Measurements from ENCODE around the gene ACTR3. TPM values are rescaled to one million over a fixed set of nuclear protein-coding genes. Genes with fewer than 3 reads are reported as not detected.

ACTR3 gene
- total and polyA plus RNA-seq, 4 donors: 35.5 to 260 (median 184) TPM

GRCh38 chr2:113996671-113997594 lies 107.0 kb downstream of the ACTR3 start:
- Histone ChIP-seq H3K9ac (ENCODE audit: insufficient read depth in 1 of 2, low read length in 2 of 2) (no peak overlapping the region), H3K27ac (ENCODE audit: low read depth in 1 of 2, low read length in 1 of 2) (no peak overlapping the region), H3K27me3 (ENCODE audit: control insufficient read depth in 3 of 3, insufficient read depth in 3 of 3, low read length in 2 of 3) (peaks cover 0 to 2% (median 0%) of the 10 kb centered on the region in 3 donors), H3K9me3 (ENCODE audit: control insufficient read depth in 4 of 4, insufficient read depth in 3 of 4, low read length in 3 of 4) (no peaks in the 10 kb centered on the region), H3K4me1 (ENCODE audit: control insufficient read depth in 5 of 5, insufficient read depth in 5 of 5, low read length in 5 of 5) (peaks cover 0 to 3% (median 0%) of the 10 kb centered on the region in 5 donors), H3K4me3 (no peak overlapping the region), H3K36me3 (ENCODE audit: control insufficient read depth in 4 of 4, insufficient read depth in 4 of 4, low read length in 4 of 4) (no peaks in the 10 kb centered on the region)
- ATAC-seq (ENCODE audit: insufficient read depth, low FRiP score) (no peak), DNase-seq (no peak)
- 72 to 84% methylated on average over 6 of the region's 6 CpGs for WGBS, 2 donors
- TF ChIP-seq CTCF (IDR thresholded peaks at IDR 0.05; ENCODE audit: control extremely low read depth, extremely low read depth): no peak

DNA sequence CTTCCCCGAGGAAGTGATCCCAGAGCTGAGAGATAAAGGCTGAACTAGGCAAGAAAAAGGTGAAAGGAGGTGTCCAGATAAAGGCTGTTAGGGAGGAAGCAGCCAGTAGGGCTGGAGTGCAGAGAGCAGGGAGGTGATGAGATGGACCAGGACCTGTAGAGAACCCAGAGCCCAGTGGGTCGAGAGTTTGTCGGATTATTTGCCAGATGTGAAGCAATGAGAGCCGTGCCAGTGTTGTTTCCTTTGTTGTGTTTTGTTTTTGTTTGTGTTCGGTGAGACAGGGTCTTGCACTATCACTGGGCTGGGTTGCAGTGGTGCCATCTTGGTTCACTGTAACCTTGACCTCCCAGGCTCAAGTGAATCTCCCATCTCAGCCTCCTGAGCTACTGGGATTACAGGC lies 111.3 kb downstream of the ACTR3 start:
- no peak overlapping the region for H3K9ac ChIP-seq (ENCODE audit: insufficient read depth in 1 of 2, low read length in 2 of 2)
- no peak overlapping the region for H3K27ac ChIP-seq (ENCODE audit: low read depth in 1 of 2, low read length in 1 of 2)
- ATAC-seq (ENCODE audit: insufficient read depth, low FRiP score) (no peak), DNase-seq (no peak)
- H3K9me3 ChIP-seq (ENCODE audit: control insufficient read depth in 4 of 4, insufficient read depth in 3 of 4, low read length in 3 of 4): peaks cover 0 to 3% (median 0%) of the 10 kb centered on the region in 4 donors
- H3K4me3 ChIP-seq: no peak overlapping the region
- no peak for TF ChIP-seq CTCF (IDR thresholded peaks at IDR 0.05; ENCODE audit: control extremely low read depth, extremely low read depth)
- H3K4me1 ChIP-seq (ENCODE audit: control insufficient read depth in 5 of 5, insufficient read depth in 5 of 5, low read length in 5 of 5): peaks cover 0 to 3% (median 0%) of the 10 kb centered on the region in 5 donors
- H3K36me3 ChIP-seq (ENCODE audit: control insufficient read depth in 4 of 4, insufficient read depth in 4 of 4, low read length in 4 of 4): no peaks in the 10 kb centered on the region
- peaks cover 0 to 2% (median 0%) of the 10 kb centered on the region in 3 donors for H3K27me3 ChIP-seq (ENCODE audit: control insufficient read depth in 3 of 3, insufficient read depth in 3 of 3, low read length in 2 of 3)
- WGBS, 2 donors: 76 to 77% methylated on average over 5 of the region's 5 CpGs

DNA sequence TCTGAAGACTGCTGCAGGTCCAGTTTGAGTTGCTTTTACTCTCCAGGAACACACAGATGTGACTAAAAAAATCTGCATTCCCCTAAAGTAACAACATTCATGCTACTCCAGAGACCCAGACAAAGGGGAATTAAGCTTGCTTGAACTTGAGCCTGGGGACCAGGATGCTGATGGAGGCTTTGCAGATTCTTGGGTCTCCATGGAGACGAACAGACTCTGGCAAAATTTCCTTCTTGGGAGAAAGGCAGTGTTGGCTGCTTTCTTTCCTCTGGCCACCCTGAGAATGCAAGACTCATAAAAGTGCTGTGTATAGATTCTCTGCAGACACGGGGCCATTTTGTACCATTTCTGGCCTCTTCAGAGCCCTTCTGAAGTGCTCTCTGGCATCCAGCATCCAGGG lies 112.0 kb downstream of the ACTR3 start:
- H3K27me3 ChIP-seq (ENCODE audit: control insufficient read depth in 3 of 3, insufficient read depth in 3 of 3, low read length in 2 of 3): peaks cover 0 to 2% (median 0%) of the 10 kb centered on the region in 3 donors
- ATAC-seq (ENCODE audit: insufficient read depth, low FRiP score): no peak
- WGBS, 2 donors: 77 to 90% methylated on average over 2 of the region's 2 CpGs
- no peak overlapping the region for H3K27ac ChIP-seq (ENCODE audit: low read depth in 1 of 2, low read length in 1 of 2)
- no peak for TF ChIP-seq CTCF (IDR thresholded peaks at IDR 0.05; ENCODE audit: control extremely low read depth, extremely low read depth)
- H3K4me1 ChIP-seq (ENCODE audit: control insufficient read depth in 5 of 5, insufficient read depth in 5 of 5, low read length in 5 of 5): peaks cover 0 to 3% (median 0%) of the 10 kb centered on the region in 5 donors
- no peak overlapping the region for H3K4me3 ChIP-seq
- H3K36me3 ChIP-seq (ENCODE audit: control insufficient read depth in 4 of 4, insufficient read depth in 4 of 4, low read length in 4 of 4): no peaks in the 10 kb centered on the region
- DNase-seq: no peak
- no peak overlapping the region for H3K9ac ChIP-seq (ENCODE audit: insufficient read depth in 1 of 2, low read length in 2 of 2)
- peaks cover 0 to 3% (median 0%) of the 10 kb centered on the region in 4 donors for H3K9me3 ChIP-seq (ENCODE audit: control insufficient read depth in 4 of 4, insufficient read depth in 3 of 4, low read length in 3 of 4)

Measured in lung (tissue), 12 donors.